Measurements from ENCODE around the gene TSSK1B.

The TSSK1B gene

GRCh38 chr5:113397046-113397445 is 37.7 kb downstream of the TSSK1B start:
- no peak for DNase-seq (ENCODE audit: low read depth)

- DNase-seq (ENCODE audit: low read depth), result no peak
Observed at GRCh38 chr5:113394658-113395057, 40.1 kb downstream of the TSSK1B start.

GRCh38 chr5:113390224-113390623 is 44.6 kb downstream of the TSSK1B start:
- DNase-seq (ENCODE audit: low read depth), result no peak

- DNase-seq (ENCODE audit: low read depth), result no peak
Observed at GRCh38 chr5:113389116-113389515, 45.7 kb downstream of the TSSK1B start.

- DNase-seq (ENCODE audit: low read depth), result no peak
Observed at GRCh38 chr5:113387844-113388243, 46.9 kb downstream of the TSSK1B start.

GRCh38 chr5:113384782-113385285 is 50.0 kb downstream of the TSSK1B start:
- DNase-seq (ENCODE audit: low read depth), result no peak

GRCh38 chr5:113382731-113383130 is 52.1 kb downstream of the TSSK1B start:
- no peak for DNase-seq (ENCODE audit: low read depth)

All from T-helper 22 cell (primary cell).